Body of pancreas (tissue), 4 donors: ENCODE measurements around the gene TEF. TPM values are rescaled to one million over a fixed set of nuclear protein-coding genes. Genes with fewer than 3 reads are reported as not detected.

ENCODE experiments used
- ATAC-seq: fragments of 150-250 bp; one replicate; pipeline ENCODE4 v1.9.1; 2016
- DNase-seq, 4 donors: peaks; one replicate each; pipeline ENCODE4 v3.0.0-alpha.2; 2019
- H3K27ac ChIP-seq, 4 donors: fragments of 200-600 bp; sonication (generic); 1 replicate in 3 of 4; 2 replicates in 1 of 4; pipeline versions ENCODE4 v1.5.1 to v1.6.1; 2016 to 2019; ENCODE audit warnings: mild to moderate bottlenecking in 1 of 4, mixed read lengths in 1 of 4, moderate library complexity in 1 of 4
- H3K27me3 ChIP-seq, 2 donors: fragments of 200-600 bp; sonication (generic); one replicate each; pipeline ENCODE4 v1.6.0; 2016; ENCODE audit warnings: mild to moderate bottlenecking in 1 of 2
- H3K36me3 ChIP-seq, 2 donors: fragments of 200-600 bp; sonication (generic); replicated peaks in 1 of 2; 2 replicates each; pipeline ENCODE4 v1.5.1; 2016; ENCODE audit warnings: low read depth in 2 of 2; ENCODE audit not compliant: insufficient read depth in 1 of 2
- H3K4me1 ChIP-seq: fragments of 200-600 bp; sonication (generic); one replicate; pipeline ENCODE4 v1.6.0; 2016
- H3K4me3 ChIP-seq, 2 donors: fragments of 200-600 bp; sonication (generic); 1 replicate in 1 of 2; 2 replicates in 1 of 2; pipeline ENCODE4 v1.5.1; 2016 to 2019
- H3K9me3 ChIP-seq, 3 donors: fragments of 200-600 bp; sonication (generic); 1 replicate in 2 of 3; 2 replicates in 1 of 3; pipeline ENCODE4 v1.5.1; 2016
- POLR2A ChIP-seq, 3 donors: fragments of 450-650 bp; IDR thresholded peaks; one replicate each; pipeline ENCODE4 v1.6.1; 2016; ENCODE audit warnings: antibody characterized with exemption in 3 of 3, mild to moderate bottlenecking in 2 of 3
- WGBS, 2 donors: methylation state at CpG; one replicate each; pipeline ENCODE4 v1.1.5; 2017; 5-methylcytosine and 5-hydroxymethylcytosine counted together
- intact Hi-C: fragments of 100-400 bp; cut with DNase I; formaldehyde crosslinking; loops from one replicate; pipeline ENCODE4 v1.15.1; 2023
- total RNA-seq, 2 donors: library from RNA; depleted of rRNA; stranded (reverse); fragments of >200 nt; gene quantifications; one replicate each; pipeline ENCODE4 v1.1.0, GENCODE V29; 2016
- TF ChIP-seq, protein P1 (sequence below), 7 experiments: fragments of 450-650 bp in 4 of 7; fragments of 200-600 bp in 3 of 7; sonication (generic) in 3 of 7; IDR thresholded peaks; one replicate each; pipeline ENCODE4 v1.5.1; 2016 to 2019; ENCODE audit warnings: antibody characterized with exemption in 7 of 7

TEF gene
- total RNA-seq, 2 donors from 2014 or later: 10.9 to 29.0 TPM

DNA sequence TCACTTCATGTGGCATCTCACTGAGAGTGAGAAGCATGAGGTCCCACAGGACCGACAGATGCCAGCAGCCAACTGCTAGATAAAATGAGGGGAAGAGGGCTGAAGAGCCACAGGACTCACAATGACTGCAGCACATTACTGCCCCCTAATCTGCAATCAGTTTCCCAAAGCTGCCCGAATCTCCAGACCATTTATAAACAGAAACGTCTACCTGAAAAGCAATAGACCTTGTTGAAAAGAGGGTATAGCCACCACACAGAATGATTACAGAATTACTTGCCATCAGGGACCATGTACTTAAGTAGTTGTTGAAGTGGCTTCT lies 12.4 kb upstream of the TEF start:
- no peak for DNase-seq
- ATAC-seq: no peak
- peaks cover 64% of the 10 kb centered on the region for H3K4me1 ChIP-seq
- no peaks in the 10 kb centered on the region for H3K27me3 ChIP-seq
- TF ChIP-seq POLR2A (IDR thresholded peaks at IDR 0.05): no peak
- TF ChIP-seq, protein P1, sequence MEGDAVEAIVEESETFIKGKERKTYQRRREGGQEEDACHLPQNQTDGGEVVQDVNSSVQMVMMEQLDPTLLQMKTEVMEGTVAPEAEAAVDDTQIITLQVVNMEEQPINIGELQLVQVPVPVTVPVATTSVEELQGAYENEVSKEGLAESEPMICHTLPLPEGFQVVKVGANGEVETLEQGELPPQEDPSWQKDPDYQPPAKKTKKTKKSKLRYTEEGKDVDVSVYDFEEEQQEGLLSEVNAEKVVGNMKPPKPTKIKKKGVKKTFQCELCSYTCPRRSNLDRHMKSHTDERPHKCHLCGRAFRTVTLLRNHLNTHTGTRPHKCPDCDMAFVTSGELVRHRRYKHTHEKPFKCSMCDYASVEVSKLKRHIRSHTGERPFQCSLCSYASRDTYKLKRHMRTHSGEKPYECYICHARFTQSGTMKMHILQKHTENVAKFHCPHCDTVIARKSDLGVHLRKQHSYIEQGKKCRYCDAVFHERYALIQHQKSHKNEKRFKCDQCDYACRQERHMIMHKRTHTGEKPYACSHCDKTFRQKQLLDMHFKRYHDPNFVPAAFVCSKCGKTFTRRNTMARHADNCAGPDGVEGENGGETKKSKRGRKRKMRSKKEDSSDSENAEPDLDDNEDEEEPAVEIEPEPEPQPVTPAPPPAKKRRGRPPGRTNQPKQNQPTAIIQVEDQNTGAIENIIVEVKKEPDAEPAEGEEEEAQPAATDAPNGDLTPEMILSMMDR (IDR thresholded peaks at IDR 0.05): no peak
- no peaks in the 10 kb centered on the region for H3K36me3 ChIP-seq
- no peaks in the 10 kb centered on the region for H3K9me3 ChIP-seq
- peak overlapping the region in 1 of 2 donors; percentile 30 for H3K4me3 ChIP-seq
- intact Hi-C loops: no loop called here
- H3K27ac ChIP-seq: peak overlapping the region; percentile 89 to 92 (median 90)
- 16 to 19% methylated on average over 3 of the region's 3 CpGs for WGBS, 2 donors

DNA sequence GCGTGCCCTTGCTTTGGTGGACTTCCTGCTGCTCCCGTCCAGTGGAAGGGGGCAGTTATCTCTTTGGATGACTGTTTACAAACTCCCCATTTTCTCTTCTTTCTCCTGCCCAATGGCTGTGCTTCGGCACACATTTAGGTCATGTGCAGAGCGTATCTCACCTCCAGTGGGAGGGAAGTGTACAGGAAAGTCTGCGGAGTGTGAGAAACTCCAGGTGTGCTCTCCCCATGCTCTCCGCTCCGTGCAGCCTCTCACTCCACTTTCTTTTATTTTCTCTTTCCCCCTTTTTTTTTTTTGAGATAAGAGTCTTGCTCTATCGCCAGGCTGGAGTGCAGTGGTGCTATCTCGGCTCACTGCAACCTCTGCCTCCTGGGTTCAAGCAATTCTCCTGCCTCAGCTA lies 11.9 kb upstream of the TEF start:
- no peak overlapping the region for H3K4me3 ChIP-seq
- ATAC-seq: peak; percentile 47

DNA sequence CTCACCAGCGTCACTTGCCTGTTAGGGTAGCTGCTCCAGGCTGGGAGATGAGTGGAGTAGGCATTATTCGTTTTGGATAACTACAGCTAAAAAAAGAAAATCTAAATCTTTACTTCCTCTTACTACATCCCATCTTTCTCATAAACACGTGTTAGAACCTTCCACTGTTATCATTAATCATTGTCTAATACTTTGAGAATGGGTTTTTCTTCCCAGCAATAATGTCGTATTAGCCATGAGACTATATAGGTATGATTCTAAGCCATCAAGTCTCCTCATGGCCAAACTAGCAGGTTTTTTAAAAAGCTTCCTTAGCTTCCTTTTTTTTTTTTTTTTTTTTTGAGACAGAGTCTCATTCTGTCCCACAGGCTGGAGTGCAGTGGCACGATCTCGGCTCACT lies 3.9 kb upstream of the TEF start:
- Histone ChIP-seq H3K36me3 (no peaks in the 10 kb centered on the region), H3K27ac (peak overlapping the region in 2 of 4 donors; percentile 31 to 38), H3K27me3 (no peaks in the 10 kb centered on the region), H3K4me3 (no peak overlapping the region), H3K9me3 (no peaks in the 10 kb centered on the region), H3K4me1 (peaks cover 15% of the 10 kb centered on the region)
- no peak for ATAC-seq
- intact Hi-C loops: no loop called here
- 62 to 70% methylated on average over 6 of the region's 6 CpGs for WGBS, 2 donors
- TF ChIP-seq, protein P1 (IDR thresholded peaks at IDR 0.05): no peak
- no peak for TF ChIP-seq POLR2A (IDR thresholded peaks at IDR 0.05)
- no peak for DNase-seq

More for the DNA sequence above, 11.9 kb upstream of the TEF start:
- TF ChIP-seq, protein P1 (IDR thresholded peaks at IDR 0.05): no peak
- peak in 2 of 3 donors; percentile 45 to 65 for TF ChIP-seq POLR2A (IDR thresholded peaks at IDR 0.05)
- Histone ChIP-seq H3K9me3 (no peaks in the 10 kb centered on the region), H3K36me3 (no peaks in the 10 kb centered on the region), H3K4me1 (peaks cover 61% of the 10 kb centered on the region), H3K27me3 (no peaks in the 10 kb centered on the region), H3K27ac (peak overlapping the region; percentile 89 to 92 (median 90))
- intact Hi-C loops: no loop called here
- DNase-seq: peak; percentile 65 to 82 (median 78)
- 19 to 31% methylated on average over 9 of the region's 9 CpGs for WGBS, 2 donors

DNA sequence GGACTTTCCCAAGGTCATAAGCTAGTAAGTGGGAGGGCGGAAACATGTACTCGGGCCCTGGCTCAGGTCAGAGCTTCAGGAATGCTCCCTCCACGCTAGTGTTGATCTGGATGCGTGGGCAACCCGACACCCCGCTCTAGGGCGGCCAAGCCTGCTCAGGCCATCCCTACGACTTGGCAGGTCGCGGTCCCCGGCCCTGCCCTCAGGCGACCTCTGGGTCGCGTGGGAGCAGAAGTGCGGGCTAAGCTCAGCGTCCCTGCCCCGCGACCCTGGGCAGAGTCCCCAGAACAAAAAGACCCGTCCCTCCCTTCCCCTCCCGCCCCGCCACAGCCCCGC lies 781 bp upstream of the TEF start:
- H3K4me3 ChIP-seq: no peak overlapping the region
- H3K4me1 ChIP-seq: peaks cover 27% of the 10 kb centered on the region
- peak; percentile 65 for ATAC-seq
- 1 to 2% methylated on average over 7 to 22 of the region's 22 CpGs for WGBS, 2 donors
- peak; percentile 57 to 83 (median 81) for TF ChIP-seq POLR2A (IDR thresholded peaks at IDR 0.05)
- TF ChIP-seq, protein P1 (IDR thresholded peaks at IDR 0.05): no peak
- no peaks in the 10 kb centered on the region for H3K27me3 ChIP-seq
- DNase-seq: peak; percentile 82 to 93 (median 88)
- intact Hi-C loops: no loop called here
- no peaks in the 10 kb centered on the region for H3K9me3 ChIP-seq
- peak overlapping the region; percentile 95 to 100 (median 97) for H3K27ac ChIP-seq
- H3K36me3 ChIP-seq: no peaks in the 10 kb centered on the region

DNA sequence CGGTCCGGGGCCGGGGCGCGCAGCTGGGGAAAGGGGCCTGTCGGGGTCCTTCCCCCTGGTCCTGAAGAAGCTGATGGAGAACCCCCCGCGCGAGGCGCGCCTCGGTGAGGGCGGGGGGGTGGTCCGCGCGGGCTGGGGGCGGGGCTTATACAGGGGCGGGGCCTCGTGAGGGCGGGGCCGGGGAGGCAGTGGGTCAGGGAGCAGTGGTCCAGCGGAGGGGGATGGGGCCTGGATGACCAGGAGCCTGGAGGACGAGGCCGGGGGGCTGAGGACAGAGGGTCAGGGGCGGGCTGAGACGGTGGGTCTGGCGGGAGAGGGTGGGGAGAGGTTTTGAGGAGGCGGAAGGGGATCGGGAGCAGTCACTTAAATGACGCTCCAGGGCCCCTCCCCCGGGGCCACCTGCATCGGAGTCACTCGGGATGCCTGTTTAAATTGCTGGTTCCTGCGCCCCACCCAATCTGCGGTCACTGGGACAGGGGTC lies 396 bp downstream of the TEF start:
- Histone ChIP-seq H3K4me1 (peaks cover 27% of the 10 kb centered on the region), H3K36me3 (no peaks in the 10 kb centered on the region), H3K27me3 (no peaks in the 10 kb centered on the region), H3K27ac (peak overlapping the region; percentile 95 to 100 (median 97)), H3K9me3 (no peaks in the 10 kb centered on the region), H3K4me3 (peak overlapping the region; percentile 48 to 74)
- intact Hi-C loops: no loop called here
- no peak for TF ChIP-seq POLR2A (IDR thresholded peaks at IDR 0.05)
- TF ChIP-seq, protein P1 (IDR thresholded peaks at IDR 0.05): no peak
- peak; percentile 60 to 68 (median 66) for DNase-seq
- WGBS, 2 donors: 0% methylated on average over 11 to 33 of the region's 35 CpGs
- ATAC-seq: peak; percentile 21
